ENCODE results near the gene OR13C4. TPM values are rescaled to one million over a fixed set of nuclear protein-coding genes. Genes with fewer than 3 reads are reported as not detected.

OR13C4 gene
- total and polyA plus RNA-seq, 4 donors, result 0.17 TPM; not detected in 3

Other genes starting within 250 kb of the OR13C4 start
- gene OR13F1, start 22.9 kb downstream of the OR13C4 start, total RNA-seq, result not detected
- gene OR13F1, start 22.9 kb downstream of the OR13C4 start, polyA plus RNA-seq (ENCODE audit: insufficient read length in 2 of 2), result not detected
- under 1 TPM in 1 of 2 donors, not detected in 1; 0.59 TPM for gene OR13C3, start 9.6 kb upstream of the OR13C4 start, total RNA-seq
- not detected for gene OR13C3, start 9.6 kb upstream of the OR13C4 start, polyA plus RNA-seq (ENCODE audit: insufficient read length in 2 of 2)
- gene OR13C8, start 42.0 kb upstream of the OR13C4 start, total RNA-seq, result not detected
- gene OR13C8, start 42.0 kb upstream of the OR13C4 start, polyA plus RNA-seq (ENCODE audit: insufficient read length in 2 of 2), result not detected
- not detected for gene OR13C5, start 72.2 kb upstream of the OR13C4 start, total RNA-seq
- gene OR13C5, start 72.2 kb upstream of the OR13C4 start, polyA plus RNA-seq (ENCODE audit: insufficient read length in 2 of 2), result not detected
- gene OR13C2, start 78.4 kb upstream of the OR13C4 start, total RNA-seq, result under 1 TPM; 0.28 to 0.30 TPM
- not detected for gene OR13C2, start 78.4 kb upstream of the OR13C4 start, polyA plus RNA-seq (ENCODE audit: insufficient read length in 2 of 2)
- under 1 TPM in 1 of 2 donors, not detected in 1; 0.17 TPM for gene OR13C9, start 91.0 kb upstream of the OR13C4 start, total RNA-seq
- not detected for gene OR13C9, start 91.0 kb upstream of the OR13C4 start, polyA plus RNA-seq (ENCODE audit: insufficient read length in 2 of 2)
- gene OR13D1, start 167.3 kb upstream of the OR13C4 start, total RNA-seq, result not detected
- gene OR13D1, start 167.3 kb upstream of the OR13C4 start, polyA plus RNA-seq (ENCODE audit: insufficient read length in 2 of 2), result not detected
- 10 to 100 TPM; 56.4 to 79.6 TPM for gene NIPSNAP3A, start 220.5 kb upstream of the OR13C4 start, total RNA-seq
- gene NIPSNAP3A, start 220.5 kb upstream of the OR13C4 start, polyA plus RNA-seq (ENCODE audit: insufficient read length in 2 of 2), result 10 to 100 TPM; 60.0 to 72.8 TPM
- gene NIPSNAP3B, start 236.9 kb upstream of the OR13C4 start, total RNA-seq, result 1 to 10 TPM; 7.5 to 9.1 TPM
- 10 to 100 TPM; 11.2 to 13.2 TPM for gene NIPSNAP3B, start 236.9 kb upstream of the OR13C4 start, polyA plus RNA-seq (ENCODE audit: insufficient read length in 2 of 2)